Measurements from ENCODE around the gene TYK2. TPM values are rescaled to one million over a fixed set of nuclear protein-coding genes. Genes with fewer than 3 reads are reported as not detected.
A peak's percentile ranks its signal among the peaks of the same experiment; 100 is the strongest.

TYK2 gene
- total and polyA plus RNA-seq, 9 of the 15 experiments (the other 6 are each of a cell fraction or from before 2014, with no cell fraction given), result 15.0 to 182 (median 85.9) TPM

- TF ChIP-seq ATF6 (CRISPR knock-in tag; IDR thresholded peaks at IDR 0.05), result peak; percentile 75; the same call in 1 of the 2 replicates
- peak; percentile 80; the same call in 1 of the 2 replicates for TF ChIP-seq ZNF780A (CRISPR knock-in tag; IDR thresholded peaks at IDR 0.05)
- TF ChIP-seq CEBPB (tag; IDR thresholded peaks at IDR 0.05), result no peak
- 0 out of 2 replicates have a peak, but pooled peaks have one; percentile 22 for TF ChIP-seq HBP1 (CRISPR knock-in tag; IDR thresholded peaks at IDR 0.05)
- TF ChIP-seq ARID4B (CRISPR knock-in tag; IDR thresholded peaks at IDR 0.05), result peak; percentile 99
- TF ChIP-seq DIDO1 (tag; IDR thresholded peaks at IDR 0.05; ENCODE audit: low read depth), result peak; percentile 83
- TF ChIP-seq ZNF511 (CRISPR knock-in tag; IDR thresholded peaks at IDR 0.05), result no peak
- no peak for TF ChIP-seq TAL1 (IDR thresholded peaks at IDR 0.05)
- TF ChIP-seq SUPT5H (IDR thresholded peaks at IDR 0.05), result peak; percentile 82
- no peak for TF ChIP-seq TCF15 (CRISPR knock-in tag; IDR thresholded peaks at IDR 0.05)
- TF ChIP-seq ZNF165 (CRISPR knock-in tag; IDR thresholded peaks at IDR 0.05; ENCODE audit: borderline replicate concordance), result no peak
- TF ChIP-seq PHF20 (IDR thresholded peaks at IDR 0.05; ENCODE audit: partially characterized antibody), result peak; percentile 97
- TF ChIP-seq ZBTB17 (CRISPR knock-in tag; IDR thresholded peaks at IDR 0.05), result peak; percentile 73; the same call in 1 of the 2 replicates
- TF ChIP-seq PYGO2 (tag; IDR thresholded peaks at IDR 0.05), result no peak
- TF ChIP-seq CBX1 (IDR thresholded peaks at IDR 0.05; ENCODE audit: low read depth), result peak; percentile 69; the same call in 1 of the 2 replicates
- no peak for TF ChIP-seq FOSL1 (tag; conservative IDR thresholded peaks at IDR 0.05)
Observed at GRCh38 chr19:10315335-10316214, 64.8 kb downstream of the TYK2 start, which contains the start of gene FDX2 (continued).

Data from K562 (cell line).